NCI-H524 treated with DMSO at 0.1 percent for 48 hours (cell line): Measurements from ENCODE around the gene SIPA1L3.

Source experiments
- DNase-seq: peaks from one replicate; lab custom pipeline; 2025; lab: John Stamatoyannopoulos, UW

SIPA1L3 gene

GRCh38 chr19:37942516-37942902 is 35.5 kb downstream of the SIPA1L3 start:
- DNase-seq: no peak

- no peak for DNase-seq
Observed at GRCh38 chr19:37943480-37943879, 36.5 kb downstream of the SIPA1L3 start.

- no peak for DNase-seq
Observed at GRCh38 chr19:37946132-37946531, 39.1 kb downstream of the SIPA1L3 start.

GRCh38 chr19:37947778-37948177 is 40.8 kb downstream of the SIPA1L3 start:
- no peak for DNase-seq

- no peak for DNase-seq
Observed at GRCh38 chr19:37948362-37948761, 41.4 kb downstream of the SIPA1L3 start.

- no peak for DNase-seq
Observed at GRCh38 chr19:37950471-37951175, 43.6 kb downstream of the SIPA1L3 start.

GRCh38 chr19:37951816-37952210 is 44.8 kb downstream of the SIPA1L3 start:
- DNase-seq: no peak

GRCh38 chr19:37953171-37953917 is 46.3 kb downstream of the SIPA1L3 start:
- no peak for DNase-seq

- no peak for DNase-seq
Observed at GRCh38 chr19:37953918-37954303, 46.9 kb downstream of the SIPA1L3 start.

- DNase-seq: no peak
Observed at GRCh38 chr19:37954421-37954874, 47.4 kb downstream of the SIPA1L3 start.

- DNase-seq: no peak
Observed at GRCh38 chr19:37955986-37956385, 49.0 kb downstream of the SIPA1L3 start.

GRCh38 chr19:37957176-37957575 is 50.2 kb downstream of the SIPA1L3 start:
- no peak for DNase-seq

- no peak for DNase-seq
Observed at GRCh38 chr19:37959665-37960114, 52.7 kb downstream of the SIPA1L3 start.

- DNase-seq: no peak
Observed at GRCh38 chr19:37961198-37961597, 54.2 kb downstream of the SIPA1L3 start.

- DNase-seq: peak; percentile 46
Observed at GRCh38 chr19:37963190-37963936, 56.4 kb downstream of the SIPA1L3 start.

GRCh38 chr19:37964109-37964508 is 57.1 kb downstream of the SIPA1L3 start:
- no peak for DNase-seq

- DNase-seq: no peak
Observed at GRCh38 chr19:37966211-37966661, 59.2 kb downstream of the SIPA1L3 start.

- DNase-seq: no peak
Observed at GRCh38 chr19:37966662-37967231, 59.7 kb downstream of the SIPA1L3 start.

- no peak for DNase-seq
Observed at GRCh38 chr19:37969695-37970094, 62.7 kb downstream of the SIPA1L3 start.

- no peak for DNase-seq
Observed at GRCh38 chr19:37970699-37971098, 63.7 kb downstream of the SIPA1L3 start.

GRCh38 chr19:37972803-37973202 is 65.8 kb downstream of the SIPA1L3 start:
- DNase-seq: no peak

GRCh38 chr19:37973666-37974065 is 66.7 kb downstream of the SIPA1L3 start:
- no peak for DNase-seq
